Liver (tissue), 3 donors: ENCODE results near the gene GGTLC3.
"Not testable (repeated sequence)": the region's sequence is repeated elsewhere in the genome, so short reads cannot be mapped to it uniquely, and the experiment has no call there.

Experiments
- GABPA ChIP-seq, 2 donors: IDR thresholded peaks in 1 of 2; conservative IDR thresholded peaks in 1 of 2; 2 replicates each; pipeline ENCODE4 v1.6.1; 2016; ENCODE audit warnings: antibody characterized with exemption in 2 of 2, mild to moderate bottlenecking in 1 of 2, moderate library complexity in 1 of 2
- MAX ChIP-seq: IDR thresholded peaks from 2 replicates; pipeline ENCODE4 v1.6.1; 2016; ENCODE audit warnings: antibody characterized with exemption
- RAD21 ChIP-seq, 2 donors: IDR thresholded peaks; 2 replicates each; pipeline ENCODE4 v1.6.1; 2016; ENCODE audit warnings: antibody characterized with exemption in 2 of 2, mild to moderate bottlenecking in 2 of 2
- REST ChIP-seq: IDR thresholded peaks from 2 replicates; pipeline ENCODE4 v1.6.1; 2016; ENCODE audit warnings: antibody characterized with exemption, mild to moderate bottlenecking
- TAF1 ChIP-seq: conservative IDR thresholded peaks from 2 replicates; pipeline ENCODE4 v1.6.1; 2016; ENCODE audit warnings: antibody characterized with exemption, mild to moderate bottlenecking
- YY1 ChIP-seq: IDR thresholded peaks from 2 replicates; pipeline ENCODE4 v1.6.1; 2016; ENCODE audit warnings: antibody characterized with exemption, mild to moderate bottlenecking
- TF ChIP-seq, protein P1 (sequence below): fragments of 150-350 bp; IDR thresholded peaks from 2 replicates; pipeline ENCODE4 v1.5.1; 2017; ENCODE audit warnings: improper control_type of control experiment, low read depth, low read length; ENCODE audit not compliant: missing input control
- TF ChIP-seq, protein P2 (sequence below): IDR thresholded peaks from 2 replicates; pipeline ENCODE4 v1.6.1; 2016; ENCODE audit warnings: antibody characterized with exemption
- donor health status: healthy.
- donor health status: healthy.

DNA sequence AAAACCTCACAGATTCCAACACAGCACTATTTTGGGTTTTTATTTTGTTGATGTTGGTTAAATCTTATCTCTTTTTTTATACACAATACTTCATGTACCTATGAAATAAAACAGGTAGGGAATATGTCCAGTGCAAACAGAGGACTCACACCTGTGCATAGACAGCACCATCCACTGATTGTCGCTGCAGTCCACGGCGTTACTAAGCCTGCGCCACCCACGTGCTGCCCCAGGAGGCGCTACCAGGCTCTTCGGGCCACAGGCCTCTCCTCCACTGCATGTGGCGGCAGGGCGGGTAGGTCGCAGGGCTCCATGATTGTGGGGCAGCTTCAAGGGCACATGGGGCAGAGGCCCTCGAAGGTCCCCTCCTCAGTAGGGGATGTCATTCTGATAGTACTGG is 15.7 kb upstream of the GGTLC3 start:
- TF ChIP-seq REST; RAD21 (IDR thresholded peaks at IDR 0.05); MAX; YY1; TAF1; GABPA (IDR thresholded peaks at IDR 0.05 in 1 of 2, conservative IDR thresholded peaks at IDR 0.05 in 1 of 2): not testable (repeated sequence)
- TF ChIP-seq, protein P1, sequence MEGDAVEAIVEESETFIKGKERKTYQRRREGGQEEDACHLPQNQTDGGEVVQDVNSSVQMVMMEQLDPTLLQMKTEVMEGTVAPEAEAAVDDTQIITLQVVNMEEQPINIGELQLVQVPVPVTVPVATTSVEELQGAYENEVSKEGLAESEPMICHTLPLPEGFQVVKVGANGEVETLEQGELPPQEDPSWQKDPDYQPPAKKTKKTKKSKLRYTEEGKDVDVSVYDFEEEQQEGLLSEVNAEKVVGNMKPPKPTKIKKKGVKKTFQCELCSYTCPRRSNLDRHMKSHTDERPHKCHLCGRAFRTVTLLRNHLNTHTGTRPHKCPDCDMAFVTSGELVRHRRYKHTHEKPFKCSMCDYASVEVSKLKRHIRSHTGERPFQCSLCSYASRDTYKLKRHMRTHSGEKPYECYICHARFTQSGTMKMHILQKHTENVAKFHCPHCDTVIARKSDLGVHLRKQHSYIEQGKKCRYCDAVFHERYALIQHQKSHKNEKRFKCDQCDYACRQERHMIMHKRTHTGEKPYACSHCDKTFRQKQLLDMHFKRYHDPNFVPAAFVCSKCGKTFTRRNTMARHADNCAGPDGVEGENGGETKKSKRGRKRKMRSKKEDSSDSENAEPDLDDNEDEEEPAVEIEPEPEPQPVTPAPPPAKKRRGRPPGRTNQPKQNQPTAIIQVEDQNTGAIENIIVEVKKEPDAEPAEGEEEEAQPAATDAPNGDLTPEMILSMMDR = not testable (repeated sequence)
- TF ChIP-seq, protein P2, sequence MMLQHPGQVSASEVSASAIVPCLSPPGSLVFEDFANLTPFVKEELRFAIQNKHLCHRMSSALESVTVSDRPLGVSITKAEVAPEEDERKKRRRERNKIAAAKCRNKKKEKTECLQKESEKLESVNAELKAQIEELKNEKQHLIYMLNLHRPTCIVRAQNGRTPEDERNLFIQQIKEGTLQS = not testable (repeated sequence)
